IPS DF 4.7 (cell line): Measurements from ENCODE around the gene CHD6.

Source experiments
- DNase-seq: peaks from one replicate; pipeline ENCODE4 v3.0.0-alpha.2; 2013; ENCODE audit warnings: low spot score; ENCODE audit errors: extremely low read depth

Gene CHD6

DNA sequence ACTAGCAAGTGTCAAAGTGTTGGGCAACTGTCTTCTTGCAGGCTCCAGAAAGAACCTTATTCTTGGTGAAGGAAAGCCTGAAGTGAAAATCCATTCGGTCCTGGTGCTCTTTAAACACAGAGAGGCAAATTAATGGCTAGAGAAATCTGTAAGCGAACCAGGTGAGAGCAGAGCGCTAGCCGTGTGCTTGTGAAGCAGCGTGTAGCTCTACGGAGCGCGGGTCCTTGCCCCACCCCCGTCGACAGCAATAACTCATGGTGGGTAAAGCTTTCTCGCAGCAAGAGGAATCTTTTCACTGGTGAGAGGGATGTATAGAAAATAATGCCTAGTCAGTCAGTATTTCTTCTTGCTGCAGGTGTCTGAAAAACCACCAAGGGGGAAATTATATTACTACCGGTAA lies 214.6 kb downstream of the CHD6 start:
- DNase-seq = no peak

DNA sequence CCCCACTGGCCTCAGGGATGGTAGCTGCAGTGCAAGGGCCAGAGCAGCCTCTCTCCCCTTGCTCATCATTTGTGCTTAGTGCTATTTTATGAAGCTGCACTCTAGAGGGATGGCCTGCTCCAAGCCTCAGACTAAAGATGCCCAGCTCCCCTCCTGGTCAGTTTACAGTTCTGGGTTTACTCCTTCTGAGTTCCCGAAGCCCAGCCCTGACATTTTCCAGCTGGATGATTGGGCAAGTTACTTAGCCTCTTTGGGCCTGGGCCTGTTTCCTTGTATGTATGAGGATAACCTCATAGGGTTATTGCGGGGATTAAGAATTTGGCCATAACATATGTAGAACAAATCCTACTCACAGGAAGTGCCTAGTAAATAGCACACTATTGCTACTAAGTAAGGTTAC lies 219.8 kb downstream of the CHD6 start:
- DNase-seq = no peak

DNA sequence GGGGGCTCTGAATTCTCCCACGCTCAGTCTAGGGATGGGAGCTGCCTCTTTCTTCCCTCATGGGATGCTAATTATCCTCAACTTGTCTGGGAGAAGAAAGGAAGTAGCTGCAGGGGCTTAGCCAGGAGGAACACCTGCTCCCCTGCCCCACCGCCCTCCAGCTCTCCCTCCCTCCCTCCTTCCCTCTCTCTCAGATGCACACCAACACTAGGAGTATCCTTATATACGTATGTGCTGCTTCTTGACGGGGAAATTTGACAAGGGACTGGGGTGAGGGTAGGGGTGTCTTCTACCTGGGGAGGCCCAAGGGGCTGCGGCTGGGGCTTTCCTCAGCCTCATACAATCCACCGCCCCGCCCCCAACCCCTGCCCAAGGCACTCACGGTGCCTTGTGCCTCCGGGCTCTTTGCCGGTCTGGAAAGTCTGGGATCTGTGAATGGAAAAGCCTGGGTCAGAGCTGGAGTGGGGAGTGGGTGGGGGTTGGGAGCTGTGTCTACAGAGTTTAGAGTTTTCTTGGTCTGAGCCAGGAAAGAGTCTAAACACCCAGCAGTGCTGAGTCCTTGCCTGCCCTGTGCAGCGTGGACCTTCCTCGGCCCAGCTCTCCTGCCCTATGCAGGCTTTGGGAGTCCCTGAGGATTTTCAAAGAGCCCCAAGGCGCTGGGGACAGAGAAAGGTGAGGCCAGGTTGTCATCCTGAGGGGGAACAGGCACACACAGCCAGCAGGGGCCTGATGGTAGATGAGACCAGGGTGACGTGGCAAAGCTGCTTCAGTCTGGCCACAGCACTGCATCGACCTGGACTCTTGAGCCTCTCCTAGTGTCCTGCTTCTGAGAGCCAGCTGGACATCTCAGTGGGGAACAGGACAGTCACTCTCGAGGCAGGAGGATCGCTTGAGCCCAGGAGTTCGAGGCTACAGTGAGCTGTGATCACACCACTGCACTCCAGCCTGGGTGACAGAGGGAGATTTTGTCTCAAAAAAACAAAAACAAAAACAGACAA lies 222.2 kb downstream of the CHD6 start:
- DNase-seq = no peak

DNA sequence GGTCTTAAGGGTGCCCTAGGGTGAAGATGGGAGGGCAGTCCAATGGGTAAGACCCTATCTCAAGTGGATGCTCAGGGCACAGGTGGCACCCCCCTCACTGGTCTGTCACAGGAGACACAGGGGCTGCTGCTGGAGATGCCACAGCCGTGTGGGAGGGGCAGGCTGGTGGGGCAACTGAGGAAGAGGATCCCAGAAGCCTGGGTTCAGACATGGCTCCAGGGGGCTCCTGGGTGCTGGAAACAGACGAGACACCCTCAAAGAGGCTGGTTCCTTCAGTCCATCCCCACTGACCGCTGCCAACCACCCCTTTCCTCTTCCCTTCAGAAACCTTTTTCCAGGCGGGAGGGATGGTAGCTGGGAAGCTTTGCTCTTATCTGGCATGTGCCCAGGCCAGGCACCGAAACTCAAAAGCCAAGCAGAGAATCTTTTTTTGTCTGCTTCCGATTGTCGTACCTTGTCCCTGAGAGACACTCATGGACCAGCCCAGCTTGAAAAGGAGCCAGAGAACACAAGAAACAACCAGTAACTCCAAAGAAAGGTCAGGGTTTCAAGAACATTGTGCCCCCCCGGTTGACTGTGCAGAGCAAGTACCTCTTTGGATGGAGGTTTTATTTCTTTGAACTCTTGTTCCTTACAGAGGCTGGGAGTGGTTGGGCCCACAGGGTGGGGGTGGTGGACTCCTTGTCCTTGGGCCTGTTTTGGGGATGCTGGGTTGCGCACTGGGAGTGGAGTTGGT lies 223.1 kb downstream of the CHD6 start:
- no peak for DNase-seq

DNA sequence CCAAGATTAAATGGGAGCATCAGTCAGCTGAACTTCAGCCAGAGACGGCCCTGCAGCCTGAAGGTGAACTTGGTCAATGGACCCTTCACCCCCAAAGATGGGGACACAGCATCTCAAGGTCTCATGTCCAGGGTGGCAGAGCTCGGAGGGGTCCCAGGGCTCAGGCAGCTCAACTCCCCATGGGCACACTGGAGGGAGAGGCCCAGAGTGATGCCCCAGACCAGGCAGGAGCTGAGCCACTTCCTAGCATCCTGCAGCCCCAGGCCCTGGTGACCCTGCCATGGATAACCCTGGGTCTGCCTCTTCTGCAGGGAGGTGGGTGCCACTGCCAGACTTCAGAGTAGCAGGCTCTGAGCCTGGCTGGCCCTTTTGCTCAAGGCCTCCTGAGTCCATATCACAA lies 224.1 kb downstream of the CHD6 start:
- DNase-seq = no peak

DNA sequence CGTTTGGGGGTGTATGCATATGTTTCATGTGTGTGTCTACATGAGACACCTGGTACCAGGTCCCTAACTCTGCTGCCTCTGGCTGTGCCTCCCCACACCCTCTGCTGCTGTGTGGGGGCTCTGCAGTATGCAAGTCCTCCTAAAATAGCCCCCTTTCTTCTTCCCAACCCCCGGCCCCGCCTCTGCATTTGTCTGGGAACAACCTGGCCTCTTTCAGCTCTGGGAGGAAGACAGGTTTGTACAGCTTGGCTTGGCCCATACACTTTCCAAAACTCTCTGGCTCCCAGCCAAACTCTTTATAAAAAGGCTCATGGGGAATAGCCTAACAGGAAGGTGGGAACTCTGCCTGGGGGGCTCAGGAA lies 224.5 kb downstream of the CHD6 start:
- no peak for DNase-seq

DNA sequence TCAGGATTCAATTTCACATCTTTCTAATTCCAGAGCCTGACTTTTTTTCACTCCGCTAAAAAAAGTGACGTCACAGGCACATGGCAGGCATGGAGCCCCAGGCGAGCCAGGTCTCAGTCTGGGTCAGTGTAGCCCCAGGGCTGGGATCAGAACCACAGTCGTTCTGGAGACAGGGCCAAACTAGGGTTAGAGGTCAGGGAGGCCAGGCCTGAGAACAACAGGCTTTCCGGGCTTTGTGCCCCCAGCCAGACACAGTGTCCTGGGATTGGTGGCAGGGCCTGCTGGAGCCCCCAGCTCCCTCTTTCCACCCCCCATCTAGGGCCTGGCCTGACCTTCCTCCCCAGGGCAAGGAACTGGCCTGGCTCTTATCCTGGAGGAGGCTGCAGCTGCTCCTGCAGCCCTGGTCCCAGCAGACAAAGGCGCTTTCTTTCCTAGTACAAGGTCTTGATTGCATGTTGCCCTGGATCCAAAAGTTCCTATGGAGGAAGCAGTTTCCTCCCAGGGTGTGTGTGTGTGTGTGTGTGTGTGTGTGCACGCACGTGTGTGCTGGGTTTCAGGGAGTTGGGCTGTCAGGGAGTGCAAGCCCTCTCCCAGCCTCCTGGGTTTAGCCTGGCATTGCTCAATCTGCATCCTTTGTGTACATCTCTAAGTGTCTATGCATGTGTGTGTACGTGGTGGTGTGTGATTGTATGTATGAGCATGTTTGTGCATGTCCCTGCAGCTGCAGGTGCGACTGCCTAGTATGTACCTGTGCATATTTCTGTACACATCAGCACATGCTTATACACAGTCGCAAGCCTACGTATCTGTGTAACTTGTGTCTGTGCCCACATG lies 225.1 kb downstream of the CHD6 start:
- DNase-seq = no peak

DNA sequence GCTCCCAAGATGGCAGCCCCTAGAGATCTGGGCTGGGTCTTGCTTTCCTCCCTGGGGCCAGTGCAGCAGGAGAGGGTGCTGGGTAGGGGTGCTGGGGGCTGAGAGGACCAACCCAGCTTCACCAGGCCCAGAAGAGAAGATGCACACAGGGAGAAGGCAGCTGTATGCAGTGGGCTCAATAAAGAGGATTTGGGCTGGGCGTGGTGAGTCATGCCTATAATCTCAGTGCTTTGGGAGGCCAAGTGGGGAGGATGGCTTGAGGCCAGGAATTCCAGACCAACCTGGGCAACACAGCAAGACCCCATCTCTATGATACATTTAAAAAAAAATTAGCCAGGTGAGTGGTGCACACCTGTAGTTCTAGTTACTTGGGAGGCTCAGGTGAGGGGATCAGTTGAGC lies 225.9 kb downstream of the CHD6 start:
- no peak for DNase-seq

DNA sequence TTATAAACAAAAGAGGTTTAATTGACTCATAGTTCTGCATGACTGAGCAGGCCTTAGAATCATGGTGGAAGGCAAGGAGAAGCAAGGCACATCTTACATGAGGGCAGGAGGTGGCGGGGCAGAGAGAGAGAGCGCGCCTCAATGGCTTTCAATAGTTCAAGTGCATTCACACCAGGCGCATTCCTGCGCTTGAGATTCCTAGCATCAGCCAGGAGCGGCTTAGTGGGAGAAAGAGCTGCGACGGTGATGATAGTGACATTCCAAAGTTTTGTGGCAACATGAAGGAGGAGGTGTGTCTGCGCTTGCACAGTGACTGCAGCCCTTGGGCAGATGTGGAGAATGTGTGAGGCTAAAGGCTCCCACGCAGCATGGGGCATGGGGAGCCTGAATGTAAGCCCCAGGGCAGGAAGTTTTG lies 226.6 kb downstream of the CHD6 start:
- DNase-seq = no peak

DNA sequence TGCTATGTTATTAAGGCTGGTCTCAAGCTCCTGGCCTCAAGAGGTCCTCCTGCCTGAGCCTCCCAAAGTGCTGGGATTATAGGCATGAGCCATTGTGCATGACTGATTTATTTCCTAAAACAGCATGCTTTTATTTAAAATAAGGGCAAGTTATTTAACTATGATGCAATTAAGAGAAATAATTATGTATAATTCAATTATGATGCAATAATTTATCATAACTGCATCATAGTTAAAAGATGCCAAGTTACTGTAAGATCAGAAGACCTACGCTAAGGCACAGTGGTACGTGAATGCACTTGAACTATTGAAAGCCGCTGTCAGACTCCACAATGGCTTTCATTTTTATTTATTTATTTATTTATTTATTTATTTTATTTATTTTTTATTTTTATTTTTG lies 227.3 kb downstream of the CHD6 start:
- no peak for DNase-seq

DNA sequence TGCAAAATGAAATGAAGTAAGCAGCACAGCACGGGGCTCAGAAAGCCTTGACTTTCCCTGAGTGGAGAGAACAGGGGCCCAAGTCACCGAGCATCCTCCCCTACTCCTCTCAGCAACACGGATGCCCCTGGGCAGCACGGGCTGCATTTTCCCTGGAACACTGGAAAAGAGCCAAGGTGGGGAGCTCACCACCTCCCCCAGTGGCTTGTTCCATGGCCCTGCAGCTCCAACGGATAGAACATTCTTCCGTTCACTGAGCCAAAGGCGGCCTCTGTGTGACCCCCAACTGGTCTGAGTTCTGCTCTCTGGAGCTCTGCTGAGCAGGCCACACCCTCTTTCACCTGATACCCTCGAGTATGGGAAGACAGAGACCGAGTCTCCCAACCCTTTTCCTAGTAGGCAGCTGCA lies 230.7 kb downstream of the CHD6 start:
- DNase-seq = no peak

DNA sequence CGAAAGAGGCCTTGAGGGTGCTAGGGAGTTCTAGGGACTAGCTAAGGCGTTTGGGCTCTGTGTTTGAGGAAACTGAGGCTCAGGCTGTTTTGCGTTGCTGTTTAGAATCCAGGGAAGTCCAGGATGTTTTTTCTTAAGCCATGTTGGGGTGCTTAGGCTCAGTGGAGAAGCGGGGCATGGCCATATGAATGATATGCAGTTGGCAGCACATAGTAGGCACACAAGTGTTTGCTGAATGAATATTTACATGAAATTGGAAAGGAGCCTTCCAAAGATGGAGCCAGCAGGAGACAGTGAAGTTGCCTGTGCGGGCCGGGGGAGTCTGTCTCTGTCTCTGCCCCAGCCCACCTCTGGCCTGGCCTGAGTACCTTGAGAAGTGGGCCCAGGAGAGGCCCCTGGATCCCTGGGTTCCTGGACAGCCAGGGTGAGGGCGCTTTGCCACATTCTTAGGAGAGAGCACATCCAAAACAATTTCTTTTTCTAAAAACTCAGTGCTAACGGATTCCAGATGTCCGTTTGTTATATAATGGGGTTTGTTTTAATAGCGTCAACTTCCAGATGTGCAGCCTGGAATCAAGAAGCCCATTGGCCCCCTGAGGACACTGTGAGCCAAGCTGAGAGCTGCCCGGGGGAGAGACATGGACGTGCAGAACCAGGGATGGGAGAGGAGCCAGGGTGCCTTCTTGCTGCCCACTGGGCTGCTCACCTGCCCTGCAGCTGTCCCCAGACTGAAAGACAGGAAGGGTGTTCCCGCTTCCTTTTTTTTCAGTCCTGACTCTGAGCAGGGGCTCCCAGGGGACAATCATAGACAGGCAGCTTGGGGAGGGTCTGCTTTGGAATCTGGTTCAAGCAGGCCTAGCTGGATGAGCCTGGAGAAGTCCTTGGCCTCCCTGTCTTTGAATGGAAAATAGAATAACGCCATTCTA lies 231.4 kb downstream of the CHD6 start:
- DNase-seq = no peak

DNA sequence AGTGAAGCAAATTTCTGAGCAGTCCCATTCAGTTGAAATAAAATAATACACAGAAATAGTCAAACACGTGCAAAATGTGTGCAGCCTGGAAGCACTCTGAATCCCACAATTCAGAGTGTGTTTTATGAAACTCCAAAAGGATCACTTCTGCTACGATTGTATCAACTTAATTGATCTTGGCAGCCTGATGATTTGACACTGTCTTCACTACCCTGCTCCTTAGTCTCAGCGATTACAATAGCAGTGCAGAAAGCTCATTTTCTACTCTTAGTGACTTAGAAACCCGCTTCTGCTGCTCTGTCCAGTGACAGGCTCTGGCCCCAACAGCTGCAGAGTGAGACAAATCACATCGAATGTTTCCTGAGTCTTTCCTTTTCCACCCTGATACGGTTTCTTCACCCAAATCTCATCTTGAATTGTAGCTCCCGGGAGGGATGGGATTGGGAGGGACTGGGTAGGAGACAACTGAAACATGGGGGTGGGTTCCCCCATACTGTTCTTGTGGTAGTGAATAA lies 235.3 kb downstream of the CHD6 start:
- DNase-seq = no peak

DNA sequence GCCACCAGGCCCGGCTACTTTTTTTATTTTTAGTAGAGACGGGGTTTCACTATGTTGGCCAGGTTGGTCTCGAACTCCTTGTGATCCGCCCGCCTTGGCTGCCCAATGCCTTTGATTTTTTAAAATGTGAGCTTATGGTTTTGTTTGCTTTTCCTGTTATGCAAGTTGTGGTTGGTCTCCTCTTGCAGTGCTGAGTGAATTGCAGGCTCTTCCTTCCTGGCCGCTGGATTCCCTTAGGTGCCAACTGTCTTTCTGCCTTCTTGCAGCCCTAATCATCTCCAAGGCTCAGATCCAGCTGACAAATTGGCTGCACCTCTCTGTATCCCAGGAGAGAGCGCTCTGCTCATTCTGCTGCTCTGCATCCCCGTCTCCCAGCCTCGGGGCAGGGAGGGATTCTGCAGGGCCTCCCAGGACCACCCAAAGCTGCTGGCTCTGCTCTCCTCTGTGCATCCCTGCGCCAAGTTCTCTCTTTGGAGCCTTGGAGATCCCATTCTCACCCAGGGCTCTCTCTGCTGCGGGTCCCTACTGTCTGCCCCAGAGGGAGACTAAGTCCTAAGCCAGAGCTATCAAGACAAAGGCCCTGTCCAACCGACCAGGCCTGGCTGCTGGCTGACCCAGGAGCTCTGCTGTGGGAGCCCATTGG lies 237.5 kb downstream of the CHD6 start:
- no peak for DNase-seq

DNA sequence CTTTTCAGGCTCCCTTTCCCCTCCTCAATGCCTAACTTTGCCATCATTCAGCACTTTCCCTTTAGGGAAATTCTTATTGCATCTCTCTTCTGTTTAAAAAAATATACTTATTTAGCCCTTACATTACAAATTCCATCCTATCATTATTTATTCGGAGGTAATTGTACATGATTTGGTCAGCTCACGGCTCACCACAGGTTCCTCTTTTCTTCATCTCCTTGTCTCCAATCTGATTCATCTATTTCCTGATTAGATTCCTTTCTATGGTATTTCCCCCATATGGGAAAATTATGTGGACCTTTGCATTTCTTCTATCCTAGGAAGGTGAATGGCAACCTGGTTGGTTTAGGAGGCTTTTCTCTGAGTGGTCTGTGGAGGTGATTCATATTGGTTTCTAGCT lies 238.6 kb downstream of the CHD6 start:
- no peak for DNase-seq

DNA sequence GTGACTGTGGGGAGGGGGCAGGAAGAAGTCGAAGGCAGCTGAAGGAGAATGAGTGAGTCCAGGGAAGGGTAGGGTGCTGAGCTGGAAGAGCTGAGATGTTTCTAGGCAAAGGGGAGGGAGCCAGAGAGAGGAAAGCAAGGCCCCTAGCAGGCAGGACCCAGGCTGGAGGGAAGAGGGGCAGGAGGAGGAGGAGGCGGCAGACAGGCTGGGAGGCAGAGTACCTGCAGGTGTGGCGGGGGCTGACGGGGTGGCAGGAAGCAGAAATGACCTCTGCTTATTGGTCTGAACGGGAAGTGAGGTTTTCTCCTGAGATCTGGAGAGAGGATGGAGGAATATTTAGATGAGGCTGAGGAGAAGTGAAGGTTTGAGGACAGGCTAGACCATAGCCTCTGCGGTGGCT lies 240.9 kb downstream of the CHD6 start:
- DNase-seq = no peak

DNA sequence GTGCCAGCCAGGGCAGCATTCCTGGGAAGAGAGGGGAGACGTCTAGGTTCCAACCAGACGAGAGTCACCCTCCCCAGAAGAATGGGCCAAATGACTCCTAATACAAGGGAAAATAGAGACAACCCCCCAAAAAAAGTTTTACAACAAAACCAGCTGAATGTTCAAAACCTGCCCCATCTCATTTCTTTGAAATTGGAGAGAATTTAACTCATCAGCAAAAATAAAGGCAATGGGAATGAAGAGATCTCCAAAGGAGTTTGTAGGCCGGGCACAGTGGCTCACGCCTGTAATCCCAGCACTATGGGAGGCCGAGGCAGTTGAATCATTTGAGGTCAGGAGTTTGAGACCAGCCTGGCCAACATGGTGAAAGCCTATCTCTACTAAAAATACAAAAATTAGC lies 241.8 kb downstream of the CHD6 start:
- no peak for DNase-seq

DNA sequence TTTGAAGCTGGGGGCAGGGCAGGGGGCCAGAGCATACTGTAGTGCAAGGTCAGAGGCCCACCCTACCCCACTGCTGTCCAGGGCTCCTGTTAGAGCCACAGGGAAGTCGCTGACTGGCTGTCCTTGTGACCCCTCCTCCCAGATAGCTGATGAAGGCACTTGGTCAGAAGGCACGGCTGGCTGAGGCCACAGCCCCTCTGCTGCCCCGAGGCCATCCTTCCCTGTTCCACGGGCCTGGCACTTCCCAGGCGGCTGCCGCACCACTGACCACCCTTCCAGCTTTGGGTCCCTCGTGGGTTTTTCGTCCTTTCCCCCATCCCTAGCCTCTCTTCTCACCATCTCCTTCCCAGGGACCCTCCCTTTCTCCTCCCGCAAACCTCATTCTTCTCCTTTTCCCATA lies 242.3 kb downstream of the CHD6 start:
- no peak for DNase-seq

DNA sequence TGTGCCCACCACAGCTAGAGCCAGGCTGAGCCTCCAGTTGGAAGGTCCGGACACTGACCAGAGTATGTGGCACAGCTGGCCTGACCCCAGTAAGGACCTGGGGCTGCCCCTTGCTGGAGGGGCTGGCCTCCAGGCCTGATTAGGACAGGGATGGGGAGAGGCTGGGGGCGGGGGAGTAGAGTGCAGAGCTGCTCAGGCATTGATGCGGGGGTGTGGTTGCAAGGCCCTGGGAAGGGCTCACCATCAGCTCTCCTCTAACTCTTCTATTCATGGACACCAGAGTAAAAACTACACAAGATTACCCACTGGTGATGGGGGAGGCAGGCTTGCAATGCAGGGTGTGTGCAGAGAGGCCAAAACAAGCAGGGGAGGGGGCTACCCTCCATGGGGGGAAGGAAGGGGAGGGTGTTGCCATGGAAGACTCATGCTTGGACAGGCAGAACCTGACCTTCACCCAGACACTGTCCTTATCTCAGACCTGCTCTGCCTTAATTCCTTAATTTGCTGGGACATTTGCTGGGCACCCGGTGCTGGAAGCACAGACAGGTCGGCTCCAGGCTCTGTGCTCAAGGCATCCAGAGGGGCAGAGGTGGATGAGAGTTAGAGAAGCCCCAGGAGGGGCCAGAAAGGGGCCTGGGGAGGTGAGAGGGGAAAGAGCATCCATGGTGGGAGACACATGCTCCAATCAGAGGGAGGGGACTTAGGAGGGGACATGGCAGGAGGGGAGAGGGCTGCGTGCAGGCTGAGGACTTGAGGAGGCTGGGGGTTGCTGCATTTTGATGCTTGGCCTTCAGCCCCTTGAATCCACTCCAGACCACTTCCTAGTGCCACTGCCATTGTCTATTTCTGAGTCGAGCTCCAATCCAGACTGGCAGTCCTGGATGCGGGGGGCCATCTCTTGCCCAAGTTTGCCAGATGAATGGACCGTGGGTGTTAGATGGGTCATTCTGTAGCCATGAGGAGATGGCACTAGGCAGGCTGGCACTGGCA lies 244.0 kb downstream of the CHD6 start:
- DNase-seq = no peak
